Measurements from ENCODE around the gene IRS2.
"Not testable (repeated sequence)": the region's sequence is repeated elsewhere in the genome, so short reads cannot be mapped to it uniquely, and the experiment has no call there.

The IRS2 gene

DNA sequence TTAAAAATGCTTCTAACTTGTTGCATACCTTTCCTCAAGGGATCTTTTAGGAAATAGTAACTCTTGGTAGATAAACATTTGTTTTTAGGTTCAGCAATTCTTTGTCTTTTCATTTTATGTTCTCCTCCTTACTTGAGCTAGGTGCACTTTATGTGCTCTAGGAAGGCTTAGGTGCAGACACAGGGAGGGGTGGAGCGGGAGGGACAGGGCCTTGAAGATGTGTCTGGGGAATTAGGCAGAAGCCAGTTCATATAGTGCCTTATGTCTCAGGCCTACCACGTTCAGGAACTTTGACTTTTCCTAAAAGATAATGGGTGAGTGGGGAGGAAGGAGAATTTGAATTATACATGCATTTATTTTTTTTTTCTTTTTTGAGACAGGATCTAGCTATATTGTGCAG is 37.7 kb downstream of the IRS2 start:
- DNase-seq: no peak

- DNase-seq: no peak
These were observed 38.9 kb downstream of the IRS2 start for GRCh38 chr13:109747524-109747923.

DNA sequence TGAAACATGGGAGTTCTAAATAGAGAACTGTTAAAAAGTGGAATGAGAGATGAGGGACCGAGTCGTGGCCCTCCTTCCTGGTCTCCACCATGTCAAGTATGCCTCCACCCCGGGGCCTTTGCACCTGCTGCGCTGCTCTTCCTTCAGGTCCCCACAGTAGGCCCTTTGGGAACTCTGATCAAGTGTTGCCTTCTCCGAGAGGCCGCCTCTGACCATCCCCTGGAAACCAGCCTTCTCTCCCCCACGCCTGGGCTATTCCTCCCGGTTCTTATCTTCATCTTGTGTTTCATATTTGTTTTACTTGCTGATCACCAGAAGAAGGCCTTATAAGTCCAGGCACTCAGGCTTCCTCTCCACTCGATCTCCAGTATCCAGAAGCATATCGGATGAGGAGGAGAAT is 40.0 kb downstream of the IRS2 start:
- DNase-seq: no peak

GRCh38 chr13:109745702-109746101 is 40.7 kb downstream of the IRS2 start:
- no peak for DNase-seq

DNA sequence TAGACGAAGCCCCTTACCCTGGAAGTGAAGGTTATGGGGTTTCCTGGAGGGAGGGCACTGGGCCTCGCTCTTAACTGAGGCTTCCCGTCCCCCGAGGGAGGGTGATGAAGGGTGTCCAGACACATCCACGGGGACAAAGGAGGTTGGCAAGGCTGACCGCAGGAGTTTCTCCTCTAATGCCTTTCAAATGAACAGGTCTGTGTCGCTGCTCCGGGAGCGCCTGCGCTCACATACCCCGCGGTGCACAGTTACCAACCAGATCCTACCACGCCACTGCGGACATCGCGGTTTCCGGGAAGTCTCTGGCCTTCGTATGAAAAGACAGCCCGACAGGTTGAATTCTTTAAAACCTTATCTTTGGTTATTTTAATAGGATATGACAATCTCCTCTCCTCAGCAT is 41.3 kb downstream of the IRS2 start:
- no peak for DNase-seq

DNA sequence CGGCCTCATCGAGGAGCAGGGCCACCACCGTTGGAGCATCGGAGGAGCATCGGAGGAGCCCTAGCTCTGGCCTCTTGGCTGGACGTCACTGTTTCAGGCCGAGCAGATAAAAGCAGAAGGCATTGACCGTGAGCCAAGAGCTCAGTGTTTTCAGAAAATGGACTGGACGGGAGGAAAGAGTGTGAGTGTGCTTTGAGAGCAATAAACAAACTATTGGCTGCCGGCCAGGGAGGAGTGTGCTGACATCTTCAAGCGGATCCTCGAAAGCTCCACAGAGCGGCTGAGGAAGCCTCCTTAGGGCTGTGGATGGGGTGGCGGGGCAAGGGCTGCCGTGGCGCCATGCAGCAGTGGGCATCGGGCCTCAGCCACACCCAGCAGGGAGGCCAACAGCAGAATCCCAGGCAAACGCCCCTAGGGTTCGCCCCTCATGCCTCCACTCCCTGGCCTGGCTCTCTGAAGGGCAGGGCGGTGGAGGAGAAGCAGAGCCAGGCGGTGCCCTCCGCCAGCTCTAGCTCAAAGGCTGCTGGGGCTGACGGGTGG is 41.8 kb downstream of the IRS2 start:
- DNase-seq: no peak

DNA sequence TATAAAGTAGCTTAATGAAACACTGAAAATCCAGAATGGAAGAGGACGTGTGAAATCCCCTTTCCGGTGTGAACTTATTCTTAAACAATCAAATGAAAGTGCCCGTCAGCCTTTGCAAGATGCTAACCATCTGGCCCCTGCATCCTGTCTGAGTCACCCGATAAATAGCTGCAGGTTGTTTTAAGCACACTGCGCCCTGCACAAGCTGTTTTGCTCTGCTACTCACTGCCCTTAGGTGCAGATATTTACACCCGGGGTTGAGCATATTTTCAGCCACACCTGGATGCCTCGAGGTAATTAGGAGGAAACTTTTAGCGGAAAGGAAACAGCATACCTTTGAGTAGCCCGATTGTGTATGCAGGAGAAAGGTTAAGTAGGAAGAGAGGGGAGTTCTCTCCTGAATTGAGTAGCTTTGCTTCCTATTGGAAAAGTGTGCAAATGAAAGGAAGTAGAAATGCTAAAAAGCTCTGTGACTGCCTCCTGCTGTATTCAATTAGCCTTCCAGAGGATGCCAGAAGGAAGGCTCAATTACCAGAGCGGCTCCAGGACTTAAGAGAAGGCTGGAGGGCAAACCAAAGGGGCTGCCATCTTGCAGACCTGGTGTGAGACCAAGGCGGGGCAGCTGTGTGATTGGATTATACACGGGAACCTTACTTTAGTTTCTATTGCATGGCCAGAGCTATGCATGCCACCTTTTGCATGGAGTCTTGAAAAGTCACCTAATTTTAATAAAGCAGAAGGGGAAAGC is 42.5 kb downstream of the IRS2 start:
- DNase-seq: no peak

GRCh38 chr13:109741966-109742365 is 44.4 kb downstream of the IRS2 start:
- no peak for DNase-seq

- DNase-seq: no peak
These were observed 45.7 kb downstream of the IRS2 start for GRCh38 chr13:109740721-109741120.

GRCh38 chr13:109740121-109740520 is 46.3 kb downstream of the IRS2 start:
- no peak for DNase-seq

- no peak for DNase-seq
These were observed 48.1 kb downstream of the IRS2 start for GRCh38 chr13:109738298-109738746.

DNA sequence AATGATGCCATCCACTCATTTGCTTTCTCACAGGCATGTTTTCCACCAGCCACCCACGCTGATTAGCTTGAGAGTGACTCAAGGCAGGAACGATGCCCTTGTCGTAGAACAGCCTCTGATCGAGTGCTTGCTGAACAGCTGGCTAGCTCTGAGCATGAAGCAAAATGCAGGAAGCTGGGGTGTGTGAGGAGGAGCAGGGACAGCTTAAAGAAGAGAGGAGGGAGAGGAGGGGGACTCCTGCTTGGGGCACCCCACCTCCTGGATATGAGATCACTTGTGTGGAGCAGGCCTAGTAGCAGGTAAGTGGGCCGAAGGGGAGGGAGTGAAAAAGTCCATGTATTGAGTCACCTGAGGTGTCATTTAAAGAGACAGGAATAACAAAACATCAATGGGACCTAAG is 48.8 kb downstream of the IRS2 start:
- DNase-seq: no peak

DNA sequence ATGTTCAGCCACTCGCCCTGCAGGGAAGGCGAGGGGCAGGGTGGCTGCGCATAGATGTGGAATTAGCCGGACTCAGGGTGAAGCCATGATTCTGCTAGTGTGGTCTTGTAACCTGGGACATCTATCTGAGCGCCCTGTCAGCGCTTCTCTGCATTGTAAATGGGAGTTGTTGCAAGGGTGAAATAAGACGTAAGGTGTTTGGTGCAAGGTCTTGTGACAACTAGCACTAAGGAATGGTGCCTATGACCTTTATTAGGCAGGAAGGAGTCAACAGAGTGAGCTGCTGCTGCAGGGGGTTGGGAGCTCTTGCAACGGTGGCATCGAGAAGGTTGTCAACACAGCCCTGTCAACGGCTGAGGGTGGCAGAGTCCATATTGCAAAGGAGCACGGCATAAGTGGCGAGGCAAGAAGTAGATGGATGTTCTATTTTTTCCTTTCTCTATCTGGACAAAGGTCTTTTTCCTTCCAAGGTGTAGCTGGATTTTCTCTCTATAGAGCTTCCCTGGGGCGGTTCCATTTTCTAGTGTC is 49.3 kb downstream of the IRS2 start:
- DNase-seq: no peak

GRCh38 chr13:109735436-109735966 is 50.9 kb downstream of the IRS2 start:
- DNase-seq: no peak

GRCh38 chr13:109734002-109734785 is 52.2 kb downstream of the IRS2 start:
- DNase-seq: no peak

DNA sequence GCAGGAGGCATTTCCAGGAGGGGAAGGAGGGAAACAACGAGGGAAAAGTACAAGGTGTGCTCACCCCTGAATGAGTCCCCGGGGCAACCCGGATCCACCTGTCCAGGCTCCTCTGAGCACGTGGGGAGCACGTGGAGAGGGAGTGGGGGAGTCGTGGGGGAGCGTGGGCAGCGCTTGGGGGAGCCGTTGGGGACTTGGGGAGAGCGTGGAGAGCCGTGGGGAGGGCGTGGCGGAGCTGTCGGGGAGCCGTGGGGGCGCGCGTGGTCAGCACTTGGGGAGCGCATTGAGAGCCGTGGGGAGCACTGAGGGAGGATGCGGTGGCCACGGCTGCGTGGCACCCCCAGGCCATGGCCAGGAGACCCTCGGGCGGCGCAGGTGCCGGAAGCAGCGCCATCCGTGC is 52.8 kb downstream of the IRS2 start:
- DNase-seq: no peak

DNA sequence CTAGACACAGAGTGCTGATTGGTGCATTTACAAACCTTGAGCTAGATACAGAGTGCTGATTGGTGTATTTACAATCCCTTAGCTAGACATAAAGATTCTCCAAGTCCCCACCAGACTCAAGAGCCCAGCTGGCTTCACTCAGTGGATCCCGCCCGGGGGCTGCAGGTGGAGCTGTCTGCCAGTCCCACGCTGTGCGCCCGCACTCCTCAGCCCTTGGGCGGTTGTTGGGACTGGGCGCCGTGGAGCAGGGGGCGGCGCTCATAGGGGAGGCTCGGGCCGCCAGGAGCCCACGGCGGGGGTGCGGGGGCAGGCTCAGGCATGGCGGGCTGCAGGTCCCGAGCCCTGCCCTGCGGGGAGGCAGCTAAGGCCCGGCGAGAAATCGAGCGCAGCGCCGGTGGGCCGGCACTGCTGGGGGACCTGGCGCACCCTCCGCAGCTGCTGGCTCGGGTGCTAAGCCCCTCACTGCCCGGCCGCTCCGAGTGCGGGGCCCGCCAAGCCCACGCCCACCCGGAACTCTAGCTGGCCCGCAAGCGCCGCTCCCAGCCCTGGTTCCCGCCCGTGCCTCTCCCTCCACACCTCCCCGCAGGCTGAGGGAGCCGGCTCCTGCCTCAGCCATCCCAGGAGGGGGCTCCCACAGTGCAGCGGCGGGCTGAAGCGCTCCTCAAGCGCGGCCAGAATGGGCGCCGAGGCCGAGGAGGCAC is 53.8 kb downstream of the IRS2 start:
- not testable (repeated sequence) for DNase-seq

DNA sequence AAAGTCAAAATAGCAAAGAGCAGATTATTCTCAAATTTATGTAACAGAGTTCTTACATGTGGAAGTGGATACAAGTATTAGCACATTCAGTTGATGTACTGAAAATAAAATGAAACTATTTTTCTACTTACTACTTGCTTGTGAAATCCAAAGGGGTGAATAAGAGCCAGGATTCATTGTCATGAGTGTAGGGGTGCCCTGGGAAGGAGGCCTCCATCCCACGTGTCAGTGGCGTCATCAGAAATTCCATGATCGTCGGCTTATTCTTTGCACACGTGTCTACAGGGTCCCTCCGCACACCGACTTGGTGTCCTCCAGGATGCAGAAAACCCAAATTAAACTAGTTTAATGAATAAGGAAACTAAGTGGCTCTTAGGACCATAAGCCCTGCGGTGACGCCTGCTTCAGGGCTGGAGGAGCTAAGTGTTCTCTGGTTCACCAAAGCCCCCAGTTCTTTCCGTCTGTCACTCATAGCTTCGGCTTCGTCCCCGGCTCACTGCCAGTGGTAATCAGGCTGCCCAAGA is 55.5 kb downstream of the IRS2 start:
- DNase-seq: no peak

DNA sequence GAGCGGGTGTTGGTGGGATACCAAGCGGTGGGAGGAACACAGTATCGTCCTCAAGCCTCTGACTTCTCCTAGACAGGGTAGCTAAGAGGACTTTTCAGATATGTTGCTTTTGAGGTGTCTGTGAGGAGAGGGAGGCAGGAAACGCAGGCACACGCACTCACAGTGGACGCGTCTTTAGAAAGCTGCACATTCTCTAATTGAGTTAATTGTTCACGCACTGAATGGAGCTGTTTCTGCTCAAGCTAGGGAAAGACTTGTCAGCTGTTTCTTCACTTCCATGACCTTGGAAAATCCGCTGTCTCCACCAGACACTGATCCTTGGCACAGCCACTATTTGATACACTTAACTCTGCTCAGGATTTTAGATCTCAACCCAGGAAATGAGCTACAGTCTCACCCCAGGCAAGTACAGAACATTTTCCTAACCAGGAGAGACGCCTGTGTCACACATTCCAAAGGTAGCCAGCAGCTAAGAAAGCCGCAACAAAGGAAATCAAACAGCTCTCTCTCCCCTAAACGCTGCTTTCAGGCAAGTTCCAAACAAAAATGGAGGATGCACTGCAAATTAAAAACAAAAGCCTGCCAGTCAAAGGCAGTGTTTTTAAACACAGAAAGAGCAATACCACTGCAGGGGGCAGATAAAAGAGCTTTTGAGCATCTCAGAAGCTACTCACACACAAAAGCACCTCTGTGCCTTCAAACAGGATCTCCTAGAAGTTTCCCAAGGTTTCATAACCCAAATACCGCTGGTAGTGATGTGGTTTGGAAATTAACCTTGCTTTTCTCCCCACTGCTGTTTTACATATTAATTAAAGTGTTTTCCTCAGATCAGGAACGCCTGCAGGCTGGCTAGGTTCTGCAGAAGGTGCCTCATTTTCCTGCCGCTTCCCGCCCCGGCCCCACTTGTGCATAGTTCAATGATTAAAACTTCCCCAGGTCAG is 57.3 kb downstream of the IRS2 start:
- no peak for DNase-seq

- DNase-seq: no peak
These were observed 58.3 kb downstream of the IRS2 start for GRCh38 chr13:109728061-109728460.

DNA sequence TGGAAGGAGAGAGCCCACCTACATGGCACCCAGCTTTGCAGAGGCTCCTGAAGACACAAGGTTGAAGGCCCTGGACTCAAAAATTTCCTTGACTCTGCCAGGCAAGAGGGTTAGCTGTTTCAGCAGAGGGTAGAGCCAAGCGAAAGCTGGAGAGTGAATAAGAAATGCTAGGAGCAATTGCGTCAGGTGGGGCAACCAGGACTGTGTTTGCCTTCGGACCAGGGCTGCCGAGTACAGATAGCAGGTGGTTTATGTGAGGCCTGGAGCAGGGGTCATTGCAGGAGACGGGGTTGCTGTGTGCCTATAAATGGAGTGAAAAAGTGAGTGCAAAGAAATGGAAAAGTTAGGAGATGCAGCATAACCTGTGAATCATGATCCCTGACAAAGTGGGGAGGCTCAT is 59.1 kb downstream of the IRS2 start:
- no peak for DNase-seq

Data from SIG-M5 (cell line).